ENCODE measurements around the gene EIF2A.
"Not testable (repeated sequence)": the region's sequence is repeated elsewhere in the genome, so short reads cannot be mapped to it uniquely, and the experiment has no call there.

Gene EIF2A

DNA sequence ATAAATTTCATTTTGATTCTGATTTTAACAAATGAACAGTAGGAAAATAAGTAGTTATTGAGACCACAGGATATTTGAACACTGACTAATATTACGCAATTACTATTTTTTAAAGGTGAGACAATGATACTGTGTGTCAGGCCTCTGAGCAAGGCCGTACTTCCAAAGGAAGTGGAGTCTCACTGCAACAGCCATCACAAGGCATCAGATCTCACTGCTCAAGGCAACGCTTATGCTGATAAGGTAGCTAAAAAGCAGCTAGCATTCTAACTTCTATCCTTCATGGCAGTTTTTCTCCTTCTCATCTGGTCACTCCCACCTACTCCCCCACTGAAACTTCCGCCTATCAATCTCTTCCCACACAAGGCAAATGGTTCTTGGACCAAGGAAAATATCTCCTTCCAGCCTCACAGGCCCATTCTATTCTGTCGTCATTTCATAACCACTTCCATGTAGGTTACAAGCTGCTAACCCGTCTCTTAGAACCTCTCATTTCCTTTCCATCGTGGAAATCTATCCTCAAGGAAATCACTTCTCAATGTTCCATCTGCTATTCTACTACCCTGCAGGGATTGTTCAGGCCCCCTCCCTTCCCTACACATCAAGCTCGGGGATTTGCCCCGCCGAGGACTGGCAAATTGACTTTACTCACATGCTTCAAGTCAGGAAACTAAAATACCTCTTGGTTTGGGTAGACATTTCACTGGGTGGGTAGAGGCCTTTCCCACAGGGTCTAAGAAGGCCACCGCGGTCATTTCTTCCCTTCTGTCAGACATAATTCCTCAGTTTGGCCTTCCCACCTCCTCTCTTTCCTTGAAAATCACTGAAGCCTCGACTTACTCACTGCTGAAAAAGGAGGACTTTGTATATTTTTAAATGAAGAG, 54.3 kb downstream of the EIF2A start:
- not testable (repeated sequence) for DNase-seq (ENCODE audit: low read depth, low spot score)

DNA sequence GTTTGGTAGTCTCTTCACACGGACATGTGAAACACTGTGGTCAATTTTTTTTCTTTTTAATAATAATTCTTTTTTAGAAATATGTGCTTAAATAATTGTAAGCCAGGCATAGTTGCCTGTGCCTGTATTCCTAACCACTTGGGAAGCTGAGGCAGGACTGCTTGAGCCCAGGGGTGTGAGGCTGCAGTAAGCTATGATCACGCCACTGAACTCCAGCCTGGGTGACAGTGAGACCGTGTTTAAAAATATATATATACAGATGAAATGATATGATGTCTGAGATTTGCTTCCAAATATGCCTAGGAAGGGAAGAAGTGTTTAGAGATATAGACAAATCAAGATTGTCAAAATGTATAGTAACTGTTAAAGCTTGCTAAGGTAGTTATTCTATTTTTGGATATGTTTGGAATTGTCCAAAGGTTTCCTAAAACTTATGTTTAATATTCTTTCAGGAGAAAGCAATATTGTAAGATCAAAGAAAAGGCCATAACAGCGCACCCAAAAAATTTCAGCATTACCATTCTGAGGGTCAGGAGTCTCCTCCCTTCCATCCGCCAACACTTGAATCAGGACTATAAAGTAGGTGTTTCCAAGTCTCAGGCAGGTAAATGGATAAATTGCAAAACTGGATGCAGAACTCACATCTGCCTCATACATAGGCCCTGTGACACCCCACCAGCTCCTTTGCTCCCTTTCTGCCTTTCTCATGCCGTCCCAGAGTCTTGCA, 56.0 kb downstream of the EIF2A start:
- DNase-seq (ENCODE audit: low read depth, low spot score) = no peak

DNA sequence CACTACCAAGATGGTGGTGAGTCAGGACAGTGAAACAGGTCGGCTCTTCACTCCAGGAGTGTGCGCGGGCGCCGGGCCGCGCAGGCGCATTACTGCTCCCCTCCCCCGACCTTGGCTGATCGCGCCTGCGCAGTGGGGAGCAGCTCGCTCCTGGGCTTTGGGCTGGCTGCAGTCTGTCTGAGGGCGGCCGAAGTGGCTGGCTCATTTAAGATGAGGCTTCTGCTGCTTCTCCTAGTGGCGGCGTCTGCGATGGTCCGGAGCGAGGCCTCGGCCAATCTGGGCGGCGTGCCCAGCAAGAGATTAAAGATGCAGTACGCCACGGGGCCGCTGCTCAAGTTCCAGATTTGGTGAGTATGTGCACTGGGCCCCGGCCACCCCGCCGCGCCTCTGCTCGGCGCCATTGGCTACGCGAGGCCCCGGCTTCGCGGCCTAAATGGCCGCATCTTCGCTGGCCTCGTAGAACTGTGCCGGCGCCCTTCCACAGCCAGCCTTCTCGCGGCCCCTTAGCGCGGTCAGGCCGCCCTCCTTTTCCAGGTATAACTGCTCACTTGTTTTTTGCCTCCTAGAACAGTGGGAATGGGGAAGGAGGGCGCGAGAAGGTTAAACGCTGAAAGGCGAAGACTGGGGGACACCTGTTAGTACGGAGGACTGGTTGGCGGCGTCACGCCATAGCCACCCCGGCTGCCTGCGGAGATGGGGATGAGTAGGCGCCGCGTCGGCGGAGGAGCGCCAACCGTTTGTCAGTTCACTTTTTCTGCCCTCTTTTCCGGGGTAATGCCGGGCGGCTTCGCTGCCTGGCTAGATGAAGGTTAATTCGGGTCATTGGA, 56.8 kb downstream of the EIF2A start, which contains the start of gene SELENOT:
SELENOT (plus strand) TSS at position 169 of the 827 bp plus-strand sequence; CDS start at position 211, 42 bp downstream.
- peak; percentile 95 for DNase-seq (ENCODE audit: low read depth, low spot score)

DNA sequence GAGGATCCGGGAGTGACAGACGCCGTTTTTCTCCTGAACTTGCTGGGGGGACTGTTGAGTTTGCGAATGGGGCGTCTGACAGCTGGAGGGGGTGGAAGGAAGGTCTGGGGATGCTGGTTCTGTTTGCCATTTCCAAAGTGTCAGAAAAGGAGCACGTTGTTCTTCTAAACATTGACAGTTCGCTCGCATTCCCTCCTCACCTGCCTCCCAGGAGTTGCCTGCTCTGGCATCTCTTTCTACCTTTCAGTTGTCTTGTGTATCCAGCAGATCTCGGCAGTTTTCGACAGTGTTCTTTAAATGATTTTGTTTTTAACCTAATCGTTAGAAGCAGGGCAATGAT, 57.4 kb downstream of the EIF2A start:
- DNase-seq (ENCODE audit: low read depth, low spot score) = no peak

DNA sequence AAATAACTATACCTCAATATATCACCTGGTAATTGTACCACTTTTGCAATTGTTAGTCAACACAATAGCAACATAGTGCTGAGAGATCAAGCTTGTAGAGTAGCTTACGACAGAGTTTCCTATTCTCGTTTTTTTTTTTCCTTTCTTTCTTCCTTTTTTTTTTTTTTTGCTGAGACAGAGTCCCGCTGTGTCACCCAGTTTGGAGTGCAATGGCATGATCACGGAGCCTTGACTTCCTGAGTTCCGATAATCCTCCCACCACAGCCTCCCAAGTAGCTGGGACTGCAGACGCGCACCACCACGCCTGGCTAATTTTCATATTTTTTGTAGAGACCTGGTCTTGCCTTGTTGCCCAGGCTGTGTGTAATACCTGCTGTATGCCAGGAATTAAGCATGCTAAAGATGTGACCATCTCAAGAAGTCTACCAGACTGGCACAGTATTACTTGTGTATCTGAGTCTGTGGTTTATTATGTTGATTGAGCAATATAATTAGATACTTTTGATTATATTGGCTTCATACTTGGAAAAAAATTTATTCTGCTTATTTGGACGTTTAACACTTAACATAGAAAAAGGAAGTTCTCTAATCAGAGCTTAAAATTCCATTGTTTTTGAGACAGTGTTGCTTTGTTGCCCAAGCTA, 59.5 kb downstream of the EIF2A start:
- DNase-seq (ENCODE audit: low read depth, low spot score) = no peak

DNA sequence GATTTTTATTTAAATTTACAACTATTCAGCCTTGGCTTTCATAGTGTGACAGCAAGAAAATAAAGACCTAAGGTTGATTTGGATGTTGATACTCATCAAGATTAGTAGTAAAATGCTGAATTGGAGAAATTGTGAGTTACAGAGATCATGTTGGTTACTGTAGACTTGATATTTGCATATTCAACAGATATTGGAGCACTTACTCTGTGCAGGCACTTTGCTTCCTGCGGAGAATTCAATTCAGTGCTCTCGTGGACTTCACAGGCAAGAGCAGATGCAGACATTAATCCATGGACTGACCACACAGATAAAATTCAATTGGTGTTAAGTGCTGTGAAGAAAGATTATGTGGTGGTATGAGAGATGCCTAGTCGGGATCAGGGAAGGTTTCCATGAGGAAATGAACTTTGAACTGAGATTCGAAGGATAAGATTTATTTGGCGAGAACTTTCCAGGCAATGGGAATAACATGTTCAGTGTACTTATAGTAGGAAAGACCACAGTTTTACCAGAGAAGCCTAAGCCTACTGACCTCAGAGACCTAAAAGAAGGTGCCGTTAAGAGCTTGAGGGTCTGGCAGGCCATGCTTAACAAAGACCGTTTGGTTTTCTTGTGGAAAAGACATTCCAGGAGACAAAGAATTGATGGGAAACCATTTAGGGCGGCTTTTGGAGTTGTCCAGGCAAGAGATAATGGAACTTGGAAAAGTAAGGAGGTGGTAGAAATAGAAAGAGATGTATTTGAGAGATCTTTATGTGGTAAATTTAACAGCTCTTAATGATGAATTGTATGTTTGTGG, 60.9 kb downstream of the EIF2A start:
- DNase-seq (ENCODE audit: low read depth, low spot score) = no peak

DNA sequence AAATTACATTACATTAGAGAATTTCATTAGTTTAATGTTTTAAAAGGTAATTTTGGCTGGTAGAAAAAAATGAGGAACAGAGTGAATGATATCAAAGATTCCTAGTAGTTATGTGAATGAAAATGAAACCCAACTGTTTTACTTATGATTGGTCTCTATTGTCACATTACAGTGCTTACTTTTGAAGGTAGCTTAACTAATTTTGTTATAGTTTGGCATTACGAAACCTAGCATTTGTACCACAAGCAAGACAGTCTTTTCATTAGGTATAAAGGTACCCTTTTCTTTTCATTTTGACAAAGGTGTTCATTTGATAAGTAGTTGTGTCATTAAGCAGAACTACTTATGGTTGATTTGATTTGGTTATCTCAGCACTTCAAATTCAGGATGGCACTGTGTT, 63.4 kb downstream of the EIF2A start:
- no peak for DNase-seq (ENCODE audit: low read depth, low spot score)

DNA sequence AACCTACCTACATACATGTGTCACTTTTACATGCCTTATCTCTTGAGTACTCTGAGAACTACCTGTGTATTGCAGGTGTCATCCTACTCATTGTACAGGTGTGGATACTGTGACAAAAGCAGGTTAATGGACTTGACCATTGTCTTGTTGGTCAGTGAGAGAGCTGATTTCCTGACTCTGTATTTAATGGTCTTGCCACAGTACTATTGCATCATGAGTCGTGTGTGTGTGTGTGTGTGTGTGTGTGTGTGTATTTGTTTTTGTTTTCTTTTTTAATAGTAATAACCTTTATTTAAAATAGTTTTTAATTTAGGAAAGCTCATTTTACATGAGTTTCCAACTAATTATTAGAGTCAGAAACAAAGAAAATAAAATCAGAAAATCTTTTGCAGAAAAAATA, 64.2 kb downstream of the EIF2A start:
- DNase-seq (ENCODE audit: low read depth, low spot score) = no peak

DNA sequence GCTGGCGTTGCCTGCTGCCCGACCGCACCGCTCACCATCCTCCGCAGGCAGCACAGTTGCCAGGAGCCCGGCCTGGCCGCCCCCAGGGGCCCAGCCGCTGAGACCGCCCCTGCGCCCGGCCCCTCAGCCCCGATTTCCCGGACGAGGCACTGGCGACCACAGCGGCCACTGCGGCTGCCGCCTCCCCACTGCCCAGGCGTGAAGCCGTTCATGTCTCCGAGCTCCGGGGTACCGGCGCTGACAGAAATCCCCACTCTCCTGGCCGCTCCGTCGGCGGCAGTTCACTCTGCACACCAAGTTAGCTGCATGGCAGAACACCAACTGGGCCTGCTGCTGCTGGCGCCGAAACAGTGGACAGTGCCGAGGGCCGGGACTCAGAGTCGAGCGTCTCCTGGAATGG, 65.1 kb downstream of the EIF2A start:
- no peak for DNase-seq (ENCODE audit: low read depth, low spot score)

DNA sequence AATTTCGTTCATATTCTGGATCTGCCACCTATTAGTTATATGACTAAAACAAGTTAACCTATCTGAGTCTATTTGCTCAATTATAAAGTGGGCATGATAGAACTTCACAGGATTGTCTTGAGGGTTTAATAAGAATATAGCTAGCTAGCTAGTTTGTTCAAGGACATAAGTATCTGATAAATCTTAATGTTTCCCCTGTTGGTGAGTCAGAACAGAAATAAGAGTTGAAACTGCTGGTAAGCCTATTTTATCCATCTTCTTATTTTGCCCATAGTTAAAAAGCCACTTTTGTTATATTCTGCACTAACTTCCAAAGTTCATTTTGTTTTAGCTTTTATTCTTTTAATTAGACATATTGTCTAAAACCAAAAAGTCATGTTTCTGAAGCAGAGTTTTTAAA, 65.9 kb downstream of the EIF2A start:
- DNase-seq (ENCODE audit: low read depth, low spot score) = no peak

DNA sequence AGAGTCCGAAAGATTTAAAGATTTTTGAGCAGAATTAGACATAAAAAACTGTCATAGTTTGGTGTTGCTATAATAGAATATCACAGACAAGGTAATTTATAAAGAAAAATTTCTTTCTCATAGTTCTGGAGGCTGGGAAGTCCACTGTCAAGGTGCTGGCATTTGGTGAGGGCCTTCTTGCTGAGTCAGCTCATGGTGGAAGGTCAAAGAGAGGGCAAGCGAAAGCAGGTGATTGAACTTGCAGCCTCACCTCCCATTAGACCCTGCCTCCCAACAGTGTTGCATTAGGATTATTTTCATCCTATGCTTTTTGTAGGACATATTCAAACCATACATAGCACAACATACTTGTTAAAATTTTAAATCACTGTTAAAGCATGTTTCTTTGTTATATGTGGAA, 66.4 kb downstream of the EIF2A start:
- DNase-seq (ENCODE audit: low read depth, low spot score) = no peak

DNA sequence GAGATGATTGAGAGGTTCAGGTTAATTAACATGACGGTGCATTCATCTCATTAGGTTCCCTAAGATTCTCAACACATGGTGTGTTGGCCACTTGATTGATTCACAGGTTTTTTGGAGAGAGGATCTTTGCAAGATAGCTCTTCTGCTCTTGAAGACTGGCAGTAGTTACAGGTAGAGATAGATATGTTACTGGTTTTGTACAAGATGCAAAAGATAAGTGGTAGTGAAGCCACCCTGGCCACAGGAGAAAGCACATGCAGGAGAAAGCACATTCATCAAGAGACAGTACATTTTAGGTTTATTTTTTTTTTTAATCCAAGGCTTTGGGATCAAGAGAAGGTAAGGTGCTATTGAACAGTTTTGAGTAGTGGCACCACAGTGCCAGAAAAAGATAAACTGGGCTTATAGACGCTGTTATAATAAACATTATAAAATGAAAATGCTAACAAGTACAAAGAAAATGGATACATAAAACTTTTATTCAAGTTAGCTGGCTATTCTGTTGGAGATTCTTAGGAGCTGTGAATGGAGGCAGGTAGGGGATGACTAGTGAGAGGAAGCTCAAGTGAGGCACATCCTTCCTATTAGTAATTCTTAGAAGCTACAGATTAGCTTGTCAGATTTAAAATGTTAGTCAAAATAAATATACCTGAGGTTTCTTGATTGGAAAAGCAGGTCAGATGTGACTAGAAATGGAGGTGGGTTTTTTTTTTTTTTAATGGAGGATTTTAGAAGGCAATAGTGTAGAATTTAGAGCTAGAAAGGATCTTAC, 67.3 kb downstream of the EIF2A start:
- no peak for DNase-seq (ENCODE audit: low read depth, low spot score)

DNA sequence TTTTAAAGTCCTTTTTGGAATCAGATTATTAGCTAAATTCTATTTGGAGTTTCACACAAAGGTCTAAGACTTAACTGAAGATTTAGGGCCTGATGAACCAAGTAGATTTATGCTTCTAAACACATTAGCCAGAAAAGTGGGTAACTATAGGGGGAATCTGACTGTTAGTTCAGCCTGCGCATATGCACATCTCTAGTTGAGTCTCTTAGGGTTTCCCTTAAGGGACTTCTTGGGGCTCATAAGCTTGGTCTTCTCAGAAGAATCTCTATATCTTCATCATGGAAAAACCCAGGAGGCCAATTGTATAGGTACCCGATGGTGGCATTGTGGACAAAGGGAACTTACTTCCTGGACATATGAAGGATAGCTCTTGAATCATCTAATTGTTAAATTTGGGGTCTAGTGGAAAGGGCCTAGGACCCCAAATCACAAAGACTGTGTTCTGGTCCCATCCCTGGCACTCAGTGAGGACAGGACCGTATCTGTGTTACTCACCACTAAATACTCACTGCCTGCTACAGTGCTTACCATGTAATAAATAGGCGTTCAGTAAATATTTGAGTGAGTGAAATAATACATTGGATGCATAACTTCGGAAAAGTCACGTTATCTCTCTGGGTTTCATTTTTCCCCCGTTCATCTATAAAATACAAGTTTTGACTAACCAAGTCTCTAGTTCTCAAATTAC, 73.6 kb downstream of the EIF2A start:
- DNase-seq (ENCODE audit: low read depth, low spot score) = no peak

DNA sequence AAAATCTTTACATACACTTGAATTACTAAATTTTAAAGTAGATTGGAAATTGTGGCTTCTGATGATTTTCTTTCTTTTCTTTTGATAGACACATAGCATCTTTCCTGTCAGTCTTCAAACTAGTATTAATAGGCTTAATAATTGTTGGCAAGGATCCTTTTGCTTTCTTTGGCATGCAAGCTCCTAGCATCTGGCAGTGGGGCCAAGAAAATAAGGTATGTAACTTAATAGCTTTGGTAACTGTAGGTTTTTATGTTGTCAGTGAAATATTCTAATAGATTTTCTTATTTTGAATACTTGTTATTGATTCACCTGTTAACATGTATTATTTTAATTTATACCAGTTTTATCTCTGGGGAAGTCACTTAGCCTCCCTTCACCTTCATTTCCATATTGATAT, 76.4 kb downstream of the EIF2A start:
- DNase-seq (ENCODE audit: low read depth, low spot score) = not testable (repeated sequence)

DNA sequence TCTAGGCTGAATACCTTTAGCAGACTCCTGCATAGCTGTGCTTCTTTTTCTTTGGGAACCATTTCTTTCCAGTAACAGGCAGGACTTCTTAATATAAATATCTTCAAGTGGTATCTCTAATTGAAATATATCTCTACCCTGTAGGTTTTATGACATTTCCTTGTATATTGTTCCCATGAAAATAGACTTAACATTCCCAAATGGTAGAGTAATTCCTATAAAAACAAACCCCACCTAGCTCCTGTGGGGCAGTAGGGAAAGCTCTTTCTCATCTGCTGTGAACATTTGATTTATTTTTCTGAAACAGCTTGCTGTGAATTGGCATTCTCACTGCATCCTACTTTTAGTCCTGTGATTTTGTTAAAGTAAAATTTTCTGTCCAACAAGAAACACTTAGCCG, 77.4 kb downstream of the EIF2A start:
- no peak for DNase-seq (ENCODE audit: low read depth, low spot score)

DNA sequence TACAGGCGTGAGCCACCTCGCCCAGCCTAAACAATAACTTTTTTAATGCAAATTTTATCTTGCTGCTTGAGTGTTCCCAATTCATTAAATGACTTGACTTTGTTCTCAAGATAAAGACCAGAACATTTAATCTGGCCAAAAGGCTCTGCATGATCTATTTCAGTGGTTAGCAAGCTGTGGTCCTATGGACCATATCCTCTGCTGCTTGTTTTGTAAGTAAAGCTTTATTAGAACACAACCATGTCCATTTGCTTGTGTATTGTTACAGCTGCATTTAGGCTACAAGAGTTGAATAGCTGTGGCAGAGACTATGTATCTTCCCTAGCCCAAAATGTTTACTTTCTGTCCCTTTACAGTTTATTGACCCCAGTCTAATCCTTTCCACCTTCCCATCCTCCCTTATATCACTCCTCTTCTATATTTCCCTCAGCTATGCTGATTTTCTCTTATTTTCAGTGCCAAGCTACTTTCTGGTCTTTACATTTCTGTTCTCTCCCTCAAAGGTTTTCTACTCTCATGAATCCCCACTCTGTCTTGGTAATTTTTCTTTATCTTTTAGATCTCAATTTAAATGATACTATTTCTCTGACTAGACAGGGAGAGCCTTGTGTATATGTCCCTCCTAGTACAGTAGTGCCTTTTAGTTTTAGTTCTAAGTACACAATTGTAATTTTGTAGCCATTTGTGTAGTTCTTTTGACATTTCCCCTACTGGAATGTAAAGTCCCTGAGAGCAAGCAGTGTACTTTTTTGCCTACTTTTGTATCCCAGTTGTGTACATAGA, 79.8 kb downstream of the EIF2A start:
- no peak for DNase-seq (ENCODE audit: low read depth, low spot score)

DNA sequence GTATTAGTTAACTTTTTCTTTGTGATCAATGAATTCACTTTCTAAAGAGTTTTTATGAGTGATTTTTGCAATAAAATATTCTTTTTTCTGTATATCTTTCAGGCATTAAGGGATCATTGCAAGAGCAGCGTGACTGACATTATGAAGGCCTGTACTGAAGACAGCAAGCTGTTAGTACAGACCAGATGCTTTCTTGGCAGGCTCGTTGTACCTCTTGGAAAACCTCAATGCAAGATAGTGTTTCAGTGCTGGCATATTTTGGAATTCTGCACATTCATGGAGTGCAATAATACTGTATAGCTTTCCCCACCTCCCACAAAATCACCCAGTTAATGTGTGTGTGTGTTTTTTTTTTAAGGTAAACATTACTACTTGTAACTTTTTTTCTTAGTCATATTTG, 81.0 kb downstream of the EIF2A start:
- no peak for DNase-seq (ENCODE audit: low read depth, low spot score)

DNA sequence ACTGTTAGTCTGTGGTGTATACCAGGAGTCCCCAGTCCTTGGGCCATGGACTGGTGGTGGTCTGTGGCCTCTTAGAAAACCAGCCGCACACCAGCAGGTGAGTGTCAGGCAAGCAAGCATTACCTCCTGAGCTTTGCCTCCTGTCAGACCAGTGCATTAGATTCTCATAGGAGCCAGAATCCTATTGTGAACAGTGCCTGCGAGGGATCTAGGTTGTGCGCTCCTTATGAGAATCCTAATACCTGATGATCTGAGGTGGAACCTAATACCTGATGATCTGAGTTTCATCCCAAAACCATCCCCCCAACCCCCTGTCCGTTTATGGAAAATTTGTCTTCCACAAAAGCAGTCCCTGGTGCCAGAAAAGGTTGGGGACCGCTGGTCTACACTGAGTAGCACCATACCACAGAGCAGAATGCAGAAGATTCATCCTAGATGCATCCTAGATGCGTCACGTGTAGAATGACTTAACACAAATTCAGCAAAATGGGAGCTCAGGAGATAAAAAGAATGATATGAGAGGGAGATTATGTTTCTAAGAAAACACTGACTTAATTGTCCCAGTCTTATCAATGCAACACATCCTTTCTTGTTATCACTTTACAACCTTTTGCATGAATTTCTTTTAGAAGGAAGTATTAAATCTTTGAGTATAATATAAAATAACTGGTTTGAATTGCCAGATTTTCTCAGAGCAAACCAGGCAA, 85.1 kb downstream of the EIF2A start:
- DNase-seq (ENCODE audit: low read depth, low spot score) = no peak
